IMR-90 (cell line): ENCODE results near the gene HNRNPR. TPM values are rescaled to one million over a fixed set of nuclear protein-coding genes. Genes with fewer than 3 reads are reported as not detected.

ENCODE experiments used
- ATAC-seq: fragments of 200-7000 bp; cut with Tn5 transposase; 2 replicates; pipeline ENCODE4 v1.9.1; 2020; ENCODE audit warnings: low read depth, mild to moderate bottlenecking, moderate library complexity
- BruUV-seq: library from RNA; stranded (reverse); fragments of 400-500 nt; replicated peaks from 2 replicates; lab custom pipeline; 2021; lab: Mats Ljungman, UMichigan
- CTCF ChIA-PET: fragments of 300-600 bp; formaldehyde crosslinking; extraction: SDS; loops from one replicate; lab custom pipeline; 2021; ENCODE audit warnings: antibody characterized with exemption; lab: Yijun Ruan, JAX
- POLR2A ChIA-PET: fragments of 300-600 bp; sonication (Branson Sonifier 250); formaldehyde crosslinking; loops from one replicate; lab custom pipeline; 2022; ENCODE audit warnings: antibody characterized with exemption; ENCODE audit not compliant: unreplicated experiment; lab: Charles Lee
- DNase-seq: peaks from one replicate; pipeline ENCODE4 v3.0.0; 2013
- H2AFZ ChIP-seq: replicated peaks from 2 replicates; pipeline ENCODE3; 2013; ENCODE audit warnings: low read length, mild to moderate bottlenecking; ENCODE audit not compliant: poor library complexity
- H2AK5ac ChIP-seq: 2 replicates; pipeline ENCODE4 v1.6.1; 2013; ENCODE audit warnings: low read depth, low read length, inconsistent platforms
- H2AK9ac ChIP-seq: replicated peaks from 2 replicates; pipeline ENCODE3; 2013; ENCODE audit warnings: mild to moderate bottlenecking, low read depth, low read length, moderate library complexity; ENCODE audit not compliant: poor library complexity
- H2BK120ac ChIP-seq: 2 replicates; pipeline ENCODE4 v1.6.1; 2013; ENCODE audit warnings: low read depth, low read length, inconsistent platforms
- H2BK15ac ChIP-seq: 3 replicates; pipeline ENCODE4 v1.6.1; 2013; ENCODE audit warnings: low read depth, low read length, inconsistent platforms
- H2BK20ac ChIP-seq: 2 replicates; pipeline ENCODE4 v1.6.1; 2013; ENCODE audit warnings: low read depth, mild to moderate bottlenecking, inconsistent platforms, low read length, moderate library complexity
- H2BK5ac ChIP-seq: 2 replicates; pipeline ENCODE4 v1.6.1; 2013; ENCODE audit warnings: mild to moderate bottlenecking, low read depth, low read length, inconsistent platforms; ENCODE audit not compliant: poor library complexity, severe bottlenecking
- H3K14ac ChIP-seq: replicated peaks from 2 replicates; pipeline ENCODE4 v1.6.1; 2013; ENCODE audit warnings: low read depth, low read length, inconsistent platforms
- H3K18ac ChIP-seq: 2 replicates; pipeline ENCODE4 v1.6.1; 2013; ENCODE audit warnings: low read depth, low read length, control low read depth
- H3K23ac ChIP-seq: 2 replicates; pipeline ENCODE4 v1.6.1; 2013; ENCODE audit warnings: low read depth, low read length, inconsistent platforms
- H3K27ac ChIP-seq: 2 replicates; pipeline ENCODE4 v1.5.1; 2013; ENCODE audit warnings: mild to moderate bottlenecking, control low read depth, low read length; ENCODE audit not compliant: insufficient read depth
- H3K27me3 ChIP-seq: 2 replicates; pipeline ENCODE4 v1.6.1; 2013; ENCODE audit warnings: low read length; ENCODE audit not compliant: control insufficient read depth, insufficient read depth
- H3K36me3 ChIP-seq: 2 replicates; pipeline ENCODE4 v1.6.1; 2013; ENCODE audit warnings: low read length, mixed read lengths; ENCODE audit not compliant: control insufficient read depth, insufficient read depth
- H3K4ac ChIP-seq: 2 replicates; pipeline ENCODE4 v1.6.1; 2013; ENCODE audit warnings: low read depth, low read length, inconsistent platforms
- H3K4me1 ChIP-seq: 2 replicates; pipeline ENCODE4 v1.6.1; 2013; ENCODE audit warnings: low read length, mixed read lengths; ENCODE audit not compliant: control insufficient read depth, insufficient read depth
- H3K4me2 ChIP-seq: 2 replicates; pipeline ENCODE4 v1.6.1; 2013; ENCODE audit warnings: low read depth, mild to moderate bottlenecking, control low read depth, low read length, moderate library complexity
- H3K4me3 ChIP-seq: 2 replicates; pipeline ENCODE4 v1.5.1; 2013; ENCODE audit warnings: low read depth, mild to moderate bottlenecking, control low read depth, low read length, moderate library complexity; ENCODE audit not compliant: insufficient read depth
- H3K56ac ChIP-seq: 2 replicates; pipeline ENCODE4 v1.6.1; 2013; ENCODE audit warnings: low read length, inconsistent platforms; ENCODE audit not compliant: insufficient read depth; ENCODE audit errors: extremely low read depth
- H3K79me1 ChIP-seq, 2 experiments: 2 replicates each; pipeline ENCODE4 v1.6.1; 2013; ENCODE audit warnings: low read length in 2 of 2, inconsistent platforms in 1 of 2, low read depth in 1 of 2
- H3K9ac ChIP-seq: 2 replicates; pipeline ENCODE4 v1.6.1; 2013; ENCODE audit warnings: low read depth, low read length, control low read depth
- H3K9me1 ChIP-seq: 2 replicates; pipeline ENCODE4 v1.6.1; 2013; ENCODE audit warnings: low read length, inconsistent platforms; ENCODE audit not compliant: insufficient read depth
- H3K9me3 ChIP-seq: 2 replicates; pipeline ENCODE4 v1.6.1; 2013; ENCODE audit warnings: low read length; ENCODE audit not compliant: control insufficient read depth, insufficient read depth
- H4K20me1 ChIP-seq: 2 replicates; pipeline ENCODE4 v1.6.1; 2013; ENCODE audit warnings: low read length, inconsistent platforms; ENCODE audit not compliant: insufficient read depth
- H4K5ac ChIP-seq: 2 replicates; pipeline ENCODE4 v1.6.1; 2013; ENCODE audit warnings: mild to moderate bottlenecking, low read depth, low read length, control low read depth
- H4K8ac ChIP-seq, 2 experiments: 2 replicates each; pipeline ENCODE4 v1.6.1; 2013; ENCODE audit warnings: low read depth in 2 of 2, low read length in 2 of 2, control low read depth in 1 of 2, inconsistent platforms in 1 of 2
- H4K91ac ChIP-seq: 2 replicates; pipeline ENCODE4 v1.6.1; 2013; ENCODE audit warnings: low read depth, low read length, inconsistent platforms; ENCODE audit not compliant: insufficient read depth
- CEBPB ChIP-seq: IDR thresholded peaks from 2 replicates; pipeline ENCODE4 v1.6.1; 2012; ENCODE audit warnings: low read depth, low read length, improper control_type of control experiment
- FOS ChIP-seq: fragments of 150-350 bp; IDR thresholded peaks from 2 replicates; pipeline ENCODE4 v1.6.1; 2016; ENCODE audit warnings: low read depth, low read length
- MAFK ChIP-seq: IDR thresholded peaks from 2 replicates; pipeline ENCODE4 v1.6.1; 2012; ENCODE audit warnings: low read depth, low read length, improper control_type of control experiment
- RCOR1 ChIP-seq: IDR thresholded peaks from 2 replicates; pipeline ENCODE4 v1.6.1; 2012; ENCODE audit warnings: mild to moderate bottlenecking, low read length, improper control_type of control experiment; ENCODE audit not compliant: insufficient replicate concordance
- WGBS, 2 experiments: methylation state at CpG; one replicate each; pipeline versions ENCODE4 v1.1.5 to v1.1.7; 2013; ENCODE audit warnings: missing lambda C conversion rate in 2 of 2; ENCODE audit not compliant: insufficient read length in 1 of 2; ENCODE audit errors: extremely low coverage in 2 of 2; 5-methylcytosine and 5-hydroxymethylcytosine counted together
- dilution Hi-C: fragments of 300-500 bp; cut with HindIII; formaldehyde crosslinking; loops from one replicate; pipeline ENCODE4 v1.14.3; 2018; ENCODE audit warnings: low sequenced_read_pairs; ENCODE audit not compliant: unreplicated experiment
- in situ Hi-C: fragments of 300-500 bp; cut with MboI; formaldehyde crosslinking; loops from 3 replicates; pipeline ENCODE4 v1.14.3; 2019; ENCODE audit warnings: low sequenced_read_pairs, inconsistent platforms, mixed read lengths
- intact Hi-C: fragments of 100-400 bp; cut with micrococcal nuclease; formaldehyde crosslinking; loops from 2 replicates; pipeline ENCODE4 v1.10.0; 2022
- polyA plus RNA-seq, 3 experiments: library from polyadenylated mRNA; depleted of rRNA; stranded (reverse); fragments of >200 nt; gene quantifications; 2 replicates each; pipeline ENCODE4 v1.2.3, GENCODE V29; 2012; ENCODE audit warnings: low replicate concordance in 1 of 3
- total RNA-seq: library from RNA; depleted of rRNA; stranded (reverse); fragments of >200 nt; gene quantifications from 2 replicates; pipeline ENCODE4 v1.2.3, GENCODE V29; 2012
- TF ChIP-seq, protein P1 (sequence below): conservative IDR thresholded peaks from 2 replicates; pipeline ENCODE4 v1.5.1; 2012; ENCODE audit warnings: mild to moderate bottlenecking, low read depth, low read length, improper control_type of control experiment

Gene HNRNPR
- total and polyA plus RNA-seq, 2 of the 4 experiments (the other 2 are of a cell fraction) = 99.7 to 111 TPM

DNA sequence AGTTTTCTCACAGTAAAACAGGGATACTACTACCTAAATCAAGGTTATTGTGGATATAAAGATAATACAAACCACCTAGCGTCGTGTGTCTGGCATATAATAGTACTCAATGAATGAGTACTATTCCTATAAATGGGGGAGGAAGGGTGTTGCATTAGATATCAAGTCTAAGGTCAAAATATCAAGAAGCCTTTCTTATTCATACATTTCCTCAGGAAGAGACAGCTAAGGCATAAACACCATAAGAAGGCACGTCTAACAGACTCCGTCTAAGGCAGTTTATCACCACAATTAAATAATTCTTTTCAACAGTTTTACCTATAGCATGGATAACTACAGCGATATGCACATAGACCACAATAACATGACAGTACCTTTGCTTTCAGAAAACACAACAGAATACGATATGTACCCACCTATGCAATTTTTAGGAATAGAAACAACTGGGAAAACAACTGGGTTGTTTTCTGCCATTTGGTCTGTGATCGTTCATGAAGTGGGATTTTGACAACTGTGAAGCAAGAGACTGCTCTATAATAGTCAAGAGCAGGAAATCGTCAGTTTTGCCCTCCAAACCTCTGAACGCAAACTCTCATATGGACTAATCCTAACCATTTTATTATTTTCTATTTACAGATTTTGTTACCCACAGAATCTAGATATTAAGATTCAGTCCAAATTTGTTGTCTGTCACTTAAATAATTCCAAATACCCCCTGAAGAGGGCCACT is 53.1 kb downstream of the HNRNPR start:
- no peaks in the 10 kb centered on the region for H3K4me1 ChIP-seq
- no TSS peak for BruUV-seq
- no peak overlapping the region for H4K91ac ChIP-seq
- DNase-seq (no peak), ATAC-seq (no peak)
- in situ Hi-C loops (no loop called here), dilution Hi-C loops (no loop called here), intact Hi-C loops (no loop called here)
- H2BK5ac ChIP-seq = no peak overlapping the region
- no peaks in the 10 kb centered on the region for H3K9me3 ChIP-seq
- no peak overlapping the region for H3K4me3 ChIP-seq
- no peak overlapping the region for H2BK120ac ChIP-seq
- H3K18ac ChIP-seq = no peak overlapping the region
- no peak overlapping the region for H4K5ac ChIP-seq
- H3K27me3 ChIP-seq = no peaks in the 10 kb centered on the region
- ChIA-PET POLR2A (no interaction called here), CTCF (no interaction called here)
- peaks cover 11% of the 10 kb centered on the region for H3K36me3 ChIP-seq
- H3K23ac ChIP-seq = peak overlapping the region; percentile 24; the same call in 1 of the 2 replicates
- H2BK20ac ChIP-seq = no peak overlapping the region
- no peak overlapping the region for H3K4ac ChIP-seq
- no peak overlapping the region for H2BK15ac ChIP-seq
- no peak overlapping the region for H2AK5ac ChIP-seq
- H2AK9ac ChIP-seq = no peak overlapping the region
- no peak overlapping the region for H2AFZ ChIP-seq
- H3K9ac ChIP-seq = no peak overlapping the region
- no peak overlapping the region for H3K4me2 ChIP-seq
- H3K79me1 ChIP-seq = peaks cover 5 to 49% of the 10 kb centered on the region in 2 experiments
- 0 out of 2 replicates have a peak, but pooled peaks cover 4% of the 10 kb centered on the region for H4K20me1 ChIP-seq
- no peak overlapping the region for H3K27ac ChIP-seq
- WGBS, 2 experiments = no CpG with 5 or more reads among the region's 9 CpGs
- no peak overlapping the region for H3K56ac ChIP-seq
- H4K8ac ChIP-seq = no peak overlapping the region; a peak in 1 of 4 replicates
- H3K14ac ChIP-seq = 0 out of 2 replicates have a peak overlapping the region, but pooled peaks have one; percentile 58
- H3K9me1 ChIP-seq = no peaks in the 10 kb centered on the region; the same call in 1 of the 2 replicates
- no peak for TF ChIP-seq FOS
- TF ChIP-seq, protein P1, sequence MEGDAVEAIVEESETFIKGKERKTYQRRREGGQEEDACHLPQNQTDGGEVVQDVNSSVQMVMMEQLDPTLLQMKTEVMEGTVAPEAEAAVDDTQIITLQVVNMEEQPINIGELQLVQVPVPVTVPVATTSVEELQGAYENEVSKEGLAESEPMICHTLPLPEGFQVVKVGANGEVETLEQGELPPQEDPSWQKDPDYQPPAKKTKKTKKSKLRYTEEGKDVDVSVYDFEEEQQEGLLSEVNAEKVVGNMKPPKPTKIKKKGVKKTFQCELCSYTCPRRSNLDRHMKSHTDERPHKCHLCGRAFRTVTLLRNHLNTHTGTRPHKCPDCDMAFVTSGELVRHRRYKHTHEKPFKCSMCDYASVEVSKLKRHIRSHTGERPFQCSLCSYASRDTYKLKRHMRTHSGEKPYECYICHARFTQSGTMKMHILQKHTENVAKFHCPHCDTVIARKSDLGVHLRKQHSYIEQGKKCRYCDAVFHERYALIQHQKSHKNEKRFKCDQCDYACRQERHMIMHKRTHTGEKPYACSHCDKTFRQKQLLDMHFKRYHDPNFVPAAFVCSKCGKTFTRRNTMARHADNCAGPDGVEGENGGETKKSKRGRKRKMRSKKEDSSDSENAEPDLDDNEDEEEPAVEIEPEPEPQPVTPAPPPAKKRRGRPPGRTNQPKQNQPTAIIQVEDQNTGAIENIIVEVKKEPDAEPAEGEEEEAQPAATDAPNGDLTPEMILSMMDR = no peak
- no peak for TF ChIP-seq CEBPB
- no peak for TF ChIP-seq MAFK
- no peak for TF ChIP-seq RCOR1
